GM10266 (cell line): ENCODE results near the gene SARM1.
A peak's percentile ranks its signal among the peaks of the same experiment; 100 is the strongest.

Experiments used
- DNase-seq: peaks from one replicate; pipeline ENCODE4 v3.0.0; 2012; ENCODE audit errors: extremely low spot score
- TF ChIP-seq, protein P1 (sequence below): IDR thresholded peaks from 2 replicates; pipeline ENCODE4 v1.5.1; 2012; ENCODE audit warnings: mild to moderate bottlenecking, low read depth; ENCODE audit not compliant: control insufficient read depth, insufficient read depth; ENCODE audit errors: missing control alignments

Gene SARM1

DNA sequence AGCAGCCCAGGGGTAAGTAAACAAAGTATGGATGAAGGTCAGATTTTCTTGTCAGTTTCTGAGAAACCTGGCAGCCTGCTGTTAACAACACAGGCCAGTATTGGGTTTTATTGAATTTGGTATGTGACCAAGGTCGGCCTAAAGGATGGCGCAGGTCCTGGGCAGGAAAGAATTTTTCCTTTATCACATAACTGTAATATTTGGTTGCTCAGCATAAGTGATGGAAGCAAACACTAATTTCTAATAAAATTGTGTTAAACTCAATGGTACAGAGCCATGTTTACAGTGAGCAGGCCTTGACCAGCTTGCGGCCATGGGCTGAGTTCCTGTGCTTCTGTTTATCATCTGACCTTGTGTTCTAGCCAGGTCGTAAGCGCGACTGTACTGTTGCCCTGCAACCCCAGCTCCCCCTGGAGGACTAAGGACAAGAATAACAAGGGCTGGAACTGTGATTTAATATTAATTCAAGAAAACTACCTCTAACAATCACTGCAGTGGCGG is 24.7 kb upstream of the SARM1 start:
- TF ChIP-seq, protein P1, sequence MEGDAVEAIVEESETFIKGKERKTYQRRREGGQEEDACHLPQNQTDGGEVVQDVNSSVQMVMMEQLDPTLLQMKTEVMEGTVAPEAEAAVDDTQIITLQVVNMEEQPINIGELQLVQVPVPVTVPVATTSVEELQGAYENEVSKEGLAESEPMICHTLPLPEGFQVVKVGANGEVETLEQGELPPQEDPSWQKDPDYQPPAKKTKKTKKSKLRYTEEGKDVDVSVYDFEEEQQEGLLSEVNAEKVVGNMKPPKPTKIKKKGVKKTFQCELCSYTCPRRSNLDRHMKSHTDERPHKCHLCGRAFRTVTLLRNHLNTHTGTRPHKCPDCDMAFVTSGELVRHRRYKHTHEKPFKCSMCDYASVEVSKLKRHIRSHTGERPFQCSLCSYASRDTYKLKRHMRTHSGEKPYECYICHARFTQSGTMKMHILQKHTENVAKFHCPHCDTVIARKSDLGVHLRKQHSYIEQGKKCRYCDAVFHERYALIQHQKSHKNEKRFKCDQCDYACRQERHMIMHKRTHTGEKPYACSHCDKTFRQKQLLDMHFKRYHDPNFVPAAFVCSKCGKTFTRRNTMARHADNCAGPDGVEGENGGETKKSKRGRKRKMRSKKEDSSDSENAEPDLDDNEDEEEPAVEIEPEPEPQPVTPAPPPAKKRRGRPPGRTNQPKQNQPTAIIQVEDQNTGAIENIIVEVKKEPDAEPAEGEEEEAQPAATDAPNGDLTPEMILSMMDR = peak; percentile 21
- no peak for DNase-seq

DNA sequence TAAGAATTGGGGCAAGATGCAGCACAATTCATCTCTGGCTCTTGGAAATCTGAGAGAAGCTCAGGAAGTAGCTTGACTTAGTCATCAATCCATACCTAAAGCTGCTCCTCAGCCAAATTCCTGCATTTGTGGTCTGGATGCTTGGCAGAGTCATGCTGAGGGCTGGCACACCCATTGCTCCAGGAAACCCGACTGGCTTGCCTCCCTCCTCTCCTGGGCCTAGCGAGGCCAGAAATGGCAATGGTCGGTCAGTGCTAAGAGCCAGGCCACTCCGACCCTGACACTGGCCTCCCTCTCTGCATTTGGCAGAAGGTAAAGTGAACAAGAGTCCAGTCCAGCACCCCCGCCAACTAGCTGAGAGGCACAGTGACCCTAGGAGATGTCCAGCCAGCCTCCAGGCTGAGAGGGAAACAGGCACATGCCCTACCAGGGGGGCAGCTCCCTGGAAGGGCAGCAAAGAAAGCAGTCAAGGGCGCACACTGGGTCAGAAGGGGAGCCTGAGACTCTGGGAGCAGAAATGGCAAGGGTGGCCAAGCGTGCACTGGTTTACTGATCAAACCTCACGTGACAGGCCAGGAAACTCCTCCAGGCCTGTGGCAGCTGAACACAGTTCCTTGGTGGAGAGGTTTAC is 24.1 kb upstream of the SARM1 start:
- DNase-seq = no peak

DNA sequence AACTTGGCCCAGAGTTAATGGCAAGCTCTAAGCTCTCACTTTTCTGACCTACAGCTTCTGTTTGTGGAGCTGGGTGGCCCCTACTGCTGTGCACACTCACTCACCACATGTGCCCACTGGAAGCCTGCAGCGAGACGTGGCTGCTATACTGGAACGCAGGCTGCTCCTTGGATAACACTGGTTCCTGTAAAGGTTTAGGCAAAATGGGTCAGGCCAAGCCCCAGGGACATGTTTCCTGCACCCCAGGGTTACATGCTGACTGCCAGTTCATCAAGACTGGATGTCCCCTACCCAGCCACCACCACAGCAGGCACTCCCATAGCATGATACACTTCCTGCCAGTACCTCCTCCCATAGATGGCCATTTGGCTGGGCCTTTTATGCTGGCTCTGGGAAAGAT is 22.5 kb upstream of the SARM1 start:
- DNase-seq = no peak
- TF ChIP-seq, protein P1 = no peak

More for the DNA sequence above, 24.1 kb upstream of the SARM1 start:
- TF ChIP-seq, protein P1 = no peak

DNA sequence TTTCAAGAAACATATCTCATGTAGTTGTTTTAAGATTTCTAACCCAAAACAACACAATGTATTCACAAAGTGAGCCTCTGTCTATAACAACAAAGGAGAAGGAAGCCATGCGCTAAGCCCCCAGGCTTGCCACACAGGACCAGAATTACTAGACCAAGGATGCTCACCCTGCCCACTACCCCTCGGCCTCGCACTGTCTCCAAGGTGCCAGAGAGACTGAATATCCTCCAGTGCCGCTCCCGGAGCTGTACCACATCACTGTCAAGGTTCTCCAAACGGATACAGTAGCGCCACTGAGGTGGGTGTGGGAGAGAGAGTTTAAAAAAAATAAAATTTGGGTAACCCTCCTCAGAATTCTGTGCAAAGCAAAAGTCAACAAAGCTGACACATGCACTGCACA is 21.2 kb upstream of the SARM1 start:
- DNase-seq = no peak
- TF ChIP-seq, protein P1 = no peak

DNA sequence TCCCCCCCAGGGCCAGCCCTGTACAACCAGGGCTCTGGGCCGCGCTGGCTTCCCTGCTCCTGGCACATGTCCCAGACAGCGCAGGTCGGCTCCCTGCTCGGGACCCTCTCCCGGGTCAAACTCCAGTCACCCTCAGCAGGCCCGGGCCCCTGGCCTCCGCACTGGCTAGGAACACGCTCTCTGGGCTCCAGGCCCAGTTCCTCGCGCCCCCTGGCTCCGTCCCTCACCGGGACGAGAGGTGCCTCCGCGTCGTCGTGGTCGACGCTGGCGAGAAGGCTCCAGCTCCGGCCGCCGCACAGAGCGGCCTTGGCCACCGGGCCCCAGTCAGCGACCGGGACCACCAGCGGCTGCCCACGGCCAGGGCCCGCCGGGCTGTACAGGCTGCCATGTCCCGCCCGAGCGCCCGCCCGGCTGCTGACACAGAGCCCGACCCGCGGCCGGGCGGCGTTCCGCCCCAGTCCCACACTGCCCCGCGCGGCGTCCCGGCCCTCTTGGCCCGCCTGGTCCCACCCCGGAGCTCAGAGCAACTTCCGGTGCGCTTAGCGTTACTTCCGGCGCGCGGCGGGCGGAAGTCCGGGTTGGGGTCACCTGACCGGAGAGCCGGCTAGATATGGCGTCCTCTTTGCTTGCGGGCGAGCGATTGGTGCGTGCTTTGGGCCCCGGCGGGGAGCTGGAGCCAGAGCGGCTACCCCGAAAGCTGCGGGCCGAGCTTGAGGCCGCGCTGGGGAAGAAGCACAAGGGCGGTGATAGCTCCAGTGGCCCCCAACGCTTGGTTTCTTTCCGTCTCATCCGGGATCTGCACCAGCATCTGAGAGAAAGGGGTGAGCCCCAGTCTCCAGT is 14.2 kb upstream of the SARM1 start, which contains the start of gene POLDIP2:
Gene POLDIP2 (minus strand): TSS at position 467 of the 840 bp plus-strand sequence. CDS start 79 bp downstream, at position 388.
- DNase-seq = peak; percentile 96
- TF ChIP-seq, protein P1 = no peak

DNA sequence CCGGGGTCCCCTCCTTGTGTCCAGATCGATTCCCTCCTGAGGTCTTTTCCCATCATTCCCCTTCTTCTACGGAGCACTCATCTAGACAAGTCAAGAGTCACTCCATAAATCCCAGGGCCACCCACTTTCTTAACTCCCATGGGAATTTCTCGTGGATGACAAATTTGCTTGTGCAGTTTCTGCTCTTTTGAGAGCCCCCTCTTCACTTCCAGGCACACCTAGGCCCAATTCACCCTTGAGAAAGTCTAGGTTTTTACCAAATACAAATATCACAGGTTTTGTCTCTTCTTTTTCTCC is 13.6 kb upstream of the SARM1 start:
- no peak for DNase-seq
- TF ChIP-seq, protein P1 = no peak

DNA sequence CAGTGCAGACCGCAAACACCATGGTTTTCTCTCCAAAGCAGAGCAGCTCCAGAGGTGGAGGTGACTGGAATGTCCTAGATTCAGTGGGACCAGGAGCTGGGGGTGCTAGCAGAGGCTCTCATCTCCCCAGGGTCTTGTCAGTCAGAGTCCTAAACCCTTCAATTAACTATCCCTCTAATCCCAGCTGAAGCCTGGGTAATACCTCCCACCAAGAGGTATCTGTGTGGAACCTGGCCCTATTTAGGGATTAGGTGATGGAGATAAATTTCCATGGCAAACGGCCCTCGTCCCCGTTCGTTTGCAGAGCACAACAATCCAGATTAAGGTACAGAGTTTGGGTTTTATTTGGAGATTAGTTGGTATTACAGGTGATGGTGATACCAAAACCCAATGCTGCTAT is 8.3 kb upstream of the SARM1 start:
- DNase-seq = no peak
- TF ChIP-seq, protein P1 = no peak
